Measurements from ENCODE around the gene KRT16. TPM values are rescaled to one million over a fixed set of nuclear protein-coding genes. Genes with fewer than 3 reads are reported as not detected.
A peak's percentile ranks its signal among the peaks of the same experiment; 100 is the strongest.

Gene KRT16
- total RNA-seq, 1 experiment from 2014 or later, result not detected

DNA sequence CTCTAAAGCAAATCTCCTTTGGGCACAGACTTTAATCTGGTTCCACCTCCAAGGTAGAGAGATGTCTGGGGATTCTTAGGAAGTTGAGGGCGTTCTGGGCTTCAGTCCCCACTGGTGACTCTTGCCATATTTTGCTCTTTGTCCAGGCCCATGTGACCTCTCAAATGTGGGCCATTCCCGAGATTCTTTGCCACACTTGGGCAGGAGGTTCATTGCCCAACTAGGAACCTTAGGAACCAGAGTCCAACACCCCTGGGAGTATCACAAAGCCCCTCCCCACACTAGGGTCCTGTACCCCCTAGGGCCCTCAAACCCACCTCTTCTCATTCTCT lies 32.4 kb downstream of the KRT16 start:
- Mint-ChIP-seq H3K9me3 (peaks cover 0 to 4% of the 10 kb centered on the region in 2 experiments; a peak in 1 of 5 replicates), H3K4me3 (no peak overlapping the region), H3K4me1 (peaks cover 10 to 15% of the 10 kb centered on the region in 2 experiments), H3K36me3 (ENCODE audit: insufficient read depth in 1 of 3, low read depth in 3 of 3) (no peaks in the 10 kb centered on the region; a peak in 1 of 7 replicates), H3K27me3 (ENCODE audit: low read depth) (peaks cover 36% of the 10 kb centered on the region), H3K27ac (no peak overlapping the region)
- no peak overlapping the region for H4K5ac ChIP-seq (ENCODE audit: insufficient read length, low read depth, low read length)
- no peak overlapping the region for H3K9ac ChIP-seq (ENCODE audit: extremely low read depth, insufficient read length, low read length)
- H4K8ac ChIP-seq (replicated peaks; ENCODE audit: insufficient read length, low read depth, low read length), result no peak overlapping the region
- H2BK15ac ChIP-seq (ENCODE audit: low read depth, low read length), result no peak overlapping the region
- H3K79me1 ChIP-seq (ENCODE audit: insufficient read depth, low read depth, low read length, poor library complexity, severe bottlenecking), result no peaks in the 10 kb centered on the region
- no peak overlapping the region for H3K23ac ChIP-seq (ENCODE audit: insufficient read length, low read depth, low read length)
- no peak overlapping the region for H3K14ac ChIP-seq (ENCODE audit: insufficient read depth, low read length)
- no peaks in the 10 kb centered on the region for H3K27me3 ChIP-seq (ENCODE audit: insufficient read depth, low read length)
- no peak overlapping the region for H3K4me2 ChIP-seq (ENCODE audit: insufficient read depth, insufficient read length, low read length)
- H2BK20ac ChIP-seq (ENCODE audit: low read depth, low read length, poor library complexity, severe bottlenecking), result no peak overlapping the region
- H3K4me1 ChIP-seq (ENCODE audit: insufficient read depth, low read length), result no peaks in the 10 kb centered on the region; the same call in 1 of the 2 replicates
- H2BK5ac ChIP-seq (ENCODE audit: insufficient read length, low read length), result no peak overlapping the region
- H2AFZ ChIP-seq (ENCODE audit: low read length), result no peak overlapping the region
- H4K20me1 ChIP-seq (ENCODE audit: control insufficient read depth, insufficient read depth, insufficient read length), result no peaks in the 10 kb centered on the region
- H4K91ac ChIP-seq (ENCODE audit: insufficient read length, low read depth, low read length), result no peak overlapping the region
- no CpG with 5 or more reads among the region's 2 CpGs for WGBS (ENCODE audit: extremely low coverage, insufficient read length, low lambda C conversion rate)
- H3K18ac ChIP-seq (ENCODE audit: insufficient read length, low read depth, low read length), result peak overlapping the region; percentile 22
- TF ChIP-seq, protein P1, sequence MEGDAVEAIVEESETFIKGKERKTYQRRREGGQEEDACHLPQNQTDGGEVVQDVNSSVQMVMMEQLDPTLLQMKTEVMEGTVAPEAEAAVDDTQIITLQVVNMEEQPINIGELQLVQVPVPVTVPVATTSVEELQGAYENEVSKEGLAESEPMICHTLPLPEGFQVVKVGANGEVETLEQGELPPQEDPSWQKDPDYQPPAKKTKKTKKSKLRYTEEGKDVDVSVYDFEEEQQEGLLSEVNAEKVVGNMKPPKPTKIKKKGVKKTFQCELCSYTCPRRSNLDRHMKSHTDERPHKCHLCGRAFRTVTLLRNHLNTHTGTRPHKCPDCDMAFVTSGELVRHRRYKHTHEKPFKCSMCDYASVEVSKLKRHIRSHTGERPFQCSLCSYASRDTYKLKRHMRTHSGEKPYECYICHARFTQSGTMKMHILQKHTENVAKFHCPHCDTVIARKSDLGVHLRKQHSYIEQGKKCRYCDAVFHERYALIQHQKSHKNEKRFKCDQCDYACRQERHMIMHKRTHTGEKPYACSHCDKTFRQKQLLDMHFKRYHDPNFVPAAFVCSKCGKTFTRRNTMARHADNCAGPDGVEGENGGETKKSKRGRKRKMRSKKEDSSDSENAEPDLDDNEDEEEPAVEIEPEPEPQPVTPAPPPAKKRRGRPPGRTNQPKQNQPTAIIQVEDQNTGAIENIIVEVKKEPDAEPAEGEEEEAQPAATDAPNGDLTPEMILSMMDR (conservative IDR thresholded peaks at IDR 0.05), result no peak
- no peak overlapping the region for H2AK5ac ChIP-seq (ENCODE audit: insufficient read length, low read length)
- no peak overlapping the region for H3K56ac ChIP-seq (ENCODE audit: insufficient read length, low read depth, low read length)
- no peaks in the 10 kb centered on the region for H3K79me2 ChIP-seq (ENCODE audit: insufficient read depth, low read length)
- no peak for DNase-seq
- H2BK12ac ChIP-seq (ENCODE audit: insufficient read length, low read depth, low read length), result no peak overlapping the region
- H3K4ac ChIP-seq (ENCODE audit: low read depth, low read length), result no peak overlapping the region
- H3K23me2 ChIP-seq (ENCODE audit: insufficient read length, low read depth, low read length, poor library complexity, severe bottlenecking), result no peaks in the 10 kb centered on the region
- no peaks in the 10 kb centered on the region for H3K9me3 ChIP-seq (ENCODE audit: control insufficient read depth, low read depth, low read length)
- no peak overlapping the region for H3T11ph ChIP-seq (ENCODE audit: low read length)
- no peak overlapping the region for H3K27ac ChIP-seq (ENCODE audit: insufficient read length, low read depth, low read length)
- no peak overlapping the region for H2BK120ac ChIP-seq (ENCODE audit: low read depth, low read length, poor library complexity, severe bottlenecking)
